Endothelial cell of umbilical vein (primary cell): ENCODE results near the gene ZNF511. TPM values are rescaled to one million over a fixed set of nuclear protein-coding genes. Genes with fewer than 3 reads are reported as not detected.

Experiments
- BruUV-seq: library from RNA; stranded (reverse); fragments of 400-500 nt; replicated peaks from 2 replicates; lab custom pipeline; 2021; lab: Mats Ljungman, UMichigan
- CTCF ChIA-PET: fragments of 300-600, 350-600 bp; sonication (Branson Sonifier 250); formaldehyde crosslinking; loops from one replicate; lab custom pipeline; 2021; ENCODE audit warnings: antibody characterized with exemption, inconsistent platforms; lab: Charles Lee
- POLR2A ChIA-PET: fragments of 300-600, 350-600 bp; sonication (Branson Sonifier 250); formaldehyde crosslinking; loops from one replicate; lab custom pipeline; 2021; ENCODE audit warnings: antibody characterized with exemption, inconsistent platforms; lab: Charles Lee
- DNase-seq: peaks from one replicate; pipeline ENCODE4 v3.0.0-alpha.2; 2011; ENCODE audit warnings: low read depth, low spot score
- FAIRE-seq: peaks from 2 replicates; lab custom pipeline; 2011; peaks lifted over from hg19 to GRCh38; lab: Jason Lieb, UNC
- H2AFZ ChIP-seq: 2 replicates; pipeline ENCODE4 v1.6.0; 2012; ENCODE audit warnings: low read depth, low read length, control low read depth, inconsistent platforms
- H3K27ac ChIP-seq: 2 replicates; pipeline ENCODE4 v1.5.1; 2011; ENCODE audit warnings: low read depth, mild to moderate bottlenecking, control low read depth, low read length, moderate library complexity; ENCODE audit not compliant: insufficient read depth
- H3K27me3 ChIP-seq, 2 experiments: 2 replicates each; pipeline versions ENCODE4 v1.6.0 to v1.6.1; 2011; ENCODE audit warnings: low read length in 2 of 2, mixed read lengths in 1 of 2; ENCODE audit not compliant: control insufficient read depth in 2 of 2, insufficient read depth in 2 of 2
- H3K36me3 ChIP-seq, 2 experiments: 2 replicates in 1 of 2; 3 replicates in 1 of 2; pipeline ENCODE4 v1.5.1; 2011; ENCODE audit warnings: low read length in 2 of 2, mild to moderate bottlenecking in 1 of 2, moderate library complexity in 1 of 2; ENCODE audit not compliant: control insufficient read depth in 2 of 2, insufficient read depth in 2 of 2; ENCODE audit errors: extremely low read depth in 1 of 2
- H3K4me1 ChIP-seq: 3 replicates; pipeline ENCODE4 v1.5.1; 2011; ENCODE audit warnings: mild to moderate bottlenecking, low read length; ENCODE audit not compliant: control insufficient read depth, insufficient read depth; ENCODE audit errors: extremely low read depth
- H3K4me2 ChIP-seq: 2 replicates; pipeline ENCODE4 v1.6.1; 2011; ENCODE audit warnings: low read length, control low read depth, mixed read lengths; ENCODE audit not compliant: insufficient read depth
- H3K4me3 ChIP-seq, 3 experiments: fragments of 200-600 bp in 1 of 3; sonication (generic), shearing (Covaris generic) in 1 of 3; replicated peaks in 1 of 3; 2 replicates each; pipeline ENCODE4 v1.5.1; 2011 to 2016; ENCODE audit warnings: control low read depth in 3 of 3, low read length in 3 of 3, mild to moderate bottlenecking in 2 of 3, inconsistent platforms in 1 of 3, low read depth in 1 of 3, moderate library complexity in 1 of 3; ENCODE audit not compliant: insufficient read depth in 1 of 3
- H3K79me2 ChIP-seq: 2 replicates; pipeline ENCODE4 v1.6.0; 2012; ENCODE audit warnings: low read length, inconsistent platforms; ENCODE audit not compliant: control insufficient read depth, insufficient read depth
- H3K9ac ChIP-seq: replicated peaks from 2 replicates; pipeline ENCODE3; 2011; ENCODE audit warnings: low read length, control low read depth; ENCODE audit not compliant: insufficient read depth; ENCODE audit errors: extremely low read depth
- H3K9me1 ChIP-seq: replicated peaks from 3 replicates; pipeline ENCODE4 v1.6.0; 2011; ENCODE audit warnings: mild to moderate bottlenecking, low read length; ENCODE audit not compliant: control insufficient read depth, insufficient read depth; ENCODE audit errors: extremely low read depth
- H3K9me3 ChIP-seq: replicated peaks from 2 replicates; pipeline ENCODE4 v1.5.1; 2012; ENCODE audit warnings: low read length, inconsistent platforms; ENCODE audit not compliant: control insufficient read depth, insufficient read depth
- H4K20me1 ChIP-seq: replicated peaks from 2 replicates; pipeline ENCODE3; 2011; ENCODE audit warnings: mild to moderate bottlenecking, low read length; ENCODE audit not compliant: control insufficient read depth, insufficient read depth; ENCODE audit errors: extremely low read depth
- CTCF ChIP-seq, 2 donors: IDR thresholded peaks; 1 replicate in 1 of 2; 2 replicates in 1 of 2; pipeline ENCODE4 v1.5.1; 2011; ENCODE audit warnings: low read length in 2 of 2, mild to moderate bottlenecking in 2 of 2, moderate library complexity in 2 of 2, control low read depth in 1 of 2, inconsistent platforms in 1 of 2, low read depth in 1 of 2; ENCODE audit not compliant: insufficient read depth in 1 of 2; ENCODE audit errors: extremely low read depth in 1 of 2
- EZH2 ChIP-seq: IDR thresholded peaks from 2 replicates; pipeline ENCODE4 v1.6.1; 2012; ENCODE audit warnings: borderline replicate concordance, low read depth, mild to moderate bottlenecking, moderate library complexity, low read length, inconsistent platforms; ENCODE audit not compliant: severe bottlenecking
- FOS ChIP-seq: IDR thresholded peaks from 2 replicates; pipeline ENCODE4 v1.6.1; 2011; ENCODE audit warnings: mild to moderate bottlenecking, low read length, moderate library complexity, borderline replicate concordance; ENCODE audit not compliant: insufficient read depth
- GATA2 ChIP-seq: IDR thresholded peaks from 2 replicates; pipeline ENCODE4 v1.7.0; 2011; ENCODE audit warnings: low read depth, mild to moderate bottlenecking, moderate library complexity, mixed read lengths, low read length; ENCODE audit not compliant: insufficient read length, insufficient read depth
- JUN ChIP-seq: IDR thresholded peaks from 2 replicates; pipeline ENCODE4 v1.6.1; 2011; ENCODE audit warnings: borderline replicate concordance, low read depth; ENCODE audit not compliant: insufficient read length, insufficient read depth
- MAX ChIP-seq: IDR thresholded peaks from 2 replicates; pipeline ENCODE4 v1.6.1; 2011; ENCODE audit not compliant: insufficient read depth, insufficient read length
- MYC ChIP-seq: IDR thresholded peaks from one replicate; pipeline ENCODE4 v1.6.1; 2011; ENCODE audit warnings: mild to moderate bottlenecking, low read depth, low read length
- POLR2A ChIP-seq: IDR thresholded peaks from 2 replicates; pipeline ENCODE4 v1.6.1; 2012; ENCODE audit warnings: low read depth, mild to moderate bottlenecking, control low read depth, low read length
- POLR2AphosphoS5 ChIP-seq: IDR thresholded peaks from 2 replicates; pipeline ENCODE4 v1.6.1; 2012; ENCODE audit warnings: low read depth, mild to moderate bottlenecking, control low read depth, low read length, moderate library complexity; ENCODE audit not compliant: insufficient read depth
- dilution Hi-C: fragments of 300-500 bp; cut with MboI; formaldehyde crosslinking; loops from one replicate; pipeline ENCODE4 v1.15.0; 2019; ENCODE audit warnings: low sequenced_read_pairs; ENCODE audit not compliant: extremely low pct_ligation_motif_present
- intact Hi-C: fragments of 100-400 bp; cut with micrococcal nuclease; formaldehyde crosslinking; loops from one replicate; pipeline ENCODE4 v1.10.0; 2022
- polyA plus RNA-seq, 4 experiments: library from polyadenylated mRNA; depleted of rRNA in 3 of 4; stranded (reverse) in 3 of 4; unstranded in 1 of 4; fragments of >200 nt; gene quantifications; 2 replicates each; pipeline versions ENCODE4 v1.2.1 to v1.2.3, GENCODE V29; 2011 to 2012; ENCODE audit warnings: missing spikeins in 1 of 4
- total RNA-seq: library from RNA; stranded (reverse); gene quantifications from 2 replicates; pipeline ENCODE4 v1.2.3, GENCODE V29; 2021

Gene ZNF511
- total and polyA plus RNA-seq, 2 donors (not counting 3 experiments of a cell fraction or from before 2014, with no cell fraction given), result 25.6 to 37.9 TPM

GRCh38 chr10:133302230-133302629 lies 6.5 kb upstream of the ZNF511 start:
- intact Hi-C loops (loop anchor here (10.0 kb wide), 1 partner anchor 637 kb away; no protein-coding TSS in a partner anchor), dilution Hi-C loops (no loop called here)
- no peak for DNase-seq
- BruUV-seq, result no TSS peak
- H2AFZ ChIP-seq, result no peak overlapping the region
- no peaks in the 10 kb centered on the region for H3K4me1 ChIP-seq
- no peaks in the 10 kb centered on the region for H3K9me3 ChIP-seq
- no peaks in the 10 kb centered on the region for H4K20me1 ChIP-seq
- FAIRE-seq, result no peak
- no peak overlapping the region for H3K27ac ChIP-seq
- H3K79me2 ChIP-seq, result peaks cover 30% of the 10 kb centered on the region
- no peaks in the 10 kb centered on the region for H3K27me3 ChIP-seq
- H3K36me3 ChIP-seq, result peaks cover 6 to 30% of the 10 kb centered on the region in 2 experiments
- H3K9me1 ChIP-seq, result no peaks in the 10 kb centered on the region
- CTCF ChIA-PET, result interaction anchor here (2.9 kb wide), 1 partner anchor 9 kb away, joined by 11 read pairs; no protein-coding TSS in a partner anchor
- H3K9ac ChIP-seq, result no peak overlapping the region
- no peak overlapping the region for H3K4me3 ChIP-seq
- no peak overlapping the region for H3K4me2 ChIP-seq
- TF ChIP-seq POLR2AphosphoS5 (no peak), CTCF (IDR thresholded peaks at IDR 0.05; ENCODE audit: extremely low read depth in 1 of 2, insufficient read depth in 1 of 2, low read depth in 1 of 2, low read length in 2 of 2) (no peak)
- POLR2A ChIA-PET, result no interaction called here

- Histone ChIP-seq H3K9me1 (no peaks in the 10 kb centered on the region), H3K9me3 (no peaks in the 10 kb centered on the region), H3K9ac (no peak overlapping the region), H4K20me1 (no peaks in the 10 kb centered on the region), H2AFZ (no peak overlapping the region), H3K27me3 (no peaks in the 10 kb centered on the region), H3K4me3 (no peak overlapping the region), H3K36me3 (peaks cover 6 to 28% of the 10 kb centered on the region in 2 experiments), H3K4me2 (no peak overlapping the region), H3K4me1 (peaks cover 7% of the 10 kb centered on the region), H3K27ac (no peak overlapping the region), H3K79me2 (peaks cover 39% of the 10 kb centered on the region)
- no peak for TF ChIP-seq POLR2A
- TF ChIP-seq CTCF (IDR thresholded peaks at IDR 0.05; ENCODE audit: extremely low read depth in 1 of 2, insufficient read depth in 1 of 2, low read depth in 1 of 2, low read length in 2 of 2), result no peak
- no peak for TF ChIP-seq MAX
- no peak for TF ChIP-seq EZH2
- no peak for TF ChIP-seq FOS
- no peak for TF ChIP-seq GATA2
- no peak for TF ChIP-seq JUN
- no peak for TF ChIP-seq POLR2AphosphoS5
- TF ChIP-seq MYC, result no peak
- intact Hi-C loops, result loop anchor here (10.0 kb wide), 1 partner anchor 638 kb away; no protein-coding TSS in a partner anchor
- DNase-seq (no peak), FAIRE-seq (no peak)
- ChIA-PET POLR2A (no interaction called here), CTCF (interaction anchor here (2.9 kb wide), 1 partner anchor 10 kb away, joined by 11 read pairs; no protein-coding TSS in a partner anchor)
- dilution Hi-C loops, result no loop called here
- BruUV-seq, result no TSS peak
Measured at GRCh38 chr10:133303206-133303605, 5.5 kb upstream of the ZNF511 start.
